ACC112 (cell line): ENCODE measurements around the gene PNLDC1.

Experiments
- H2AFZ ChIP-seq: fragments of 200-600 bp; sonication (generic); one replicate; pipeline ENCODE4 v1.6.0; 2017; ENCODE audit warnings: antibody characterized with exemption, low read length; ENCODE audit not compliant: unreplicated experiment
- H3K27ac ChIP-seq: fragments of 200-600 bp; sonication (generic); 2 replicates; pipeline ENCODE4 v1.5.1; 2014; ENCODE audit warnings: low read depth, mild to moderate bottlenecking, antibody characterized with exemption, low read length, moderate library complexity
- H3K27me3 ChIP-seq: fragments of 200-600 bp; sonication (generic); 2 replicates; pipeline ENCODE4 v1.6.1; 2014; ENCODE audit warnings: mild to moderate bottlenecking, antibody characterized with exemption, low read length, moderate library complexity, mixed read lengths; ENCODE audit not compliant: insufficient read depth
- H3K36me3 ChIP-seq: fragments of 200-600 bp; sonication (generic); 2 replicates; pipeline ENCODE4 v1.6.1; 2016; ENCODE audit warnings: mild to moderate bottlenecking, antibody characterized with exemption, low read length, moderate library complexity, mixed read lengths; ENCODE audit not compliant: insufficient read depth
- H3K4me1 ChIP-seq: fragments of 200-600 bp; sonication (generic); one replicate; pipeline ENCODE4 v1.6.1; 2016; ENCODE audit warnings: low read length, mixed read lengths; ENCODE audit not compliant: insufficient read depth, unreplicated experiment, control insufficient read depth
- H3K4me3 ChIP-seq: fragments of 200-600 bp; sonication (generic); 2 replicates; pipeline ENCODE4 v1.5.1; 2014; ENCODE audit warnings: mild to moderate bottlenecking, low read depth, low read length
- H3K79me2 ChIP-seq: fragments of 200-600 bp; sonication (generic); one replicate; pipeline ENCODE4 v1.6.0; 2016; ENCODE audit warnings: low read length; ENCODE audit not compliant: control insufficient read depth, unreplicated experiment, insufficient read depth

PNLDC1 gene

GRCh38 chr6:159761129-159761872 is 38.8 kb upstream of the PNLDC1 start:
- Histone ChIP-seq H3K27ac (peak overlapping the region; percentile 77), H3K4me3 (peak overlapping the region; percentile 80), H2AFZ (peak overlapping the region; percentile 47), H3K27me3 (no peaks in the 10 kb centered on the region), H3K36me3 (peaks cover 8% of the 10 kb centered on the region), H3K79me2 (no peaks in the 10 kb centered on the region), H3K4me1 (peaks cover 36% of the 10 kb centered on the region)

- Histone ChIP-seq H3K79me2 (no peaks in the 10 kb centered on the region), H3K4me1 (peaks cover 36% of the 10 kb centered on the region), H3K27me3 (no peaks in the 10 kb centered on the region), H3K27ac (peak within 1 kb of the TSS; percentile 77), H2AFZ (peak within 1 kb of the TSS; percentile 78), H3K4me3 (peak within 1 kb of the TSS; percentile 80), H3K36me3 (peaks cover 12% of the 10 kb centered on the region)
Measured at GRCh38 chr6:159761873-159762680, 38.0 kb upstream of the PNLDC1 start, which contains the start of gene ACAT2. Gene ACAT2, plus strand, starts transcription at chr6:159762045. Its CDS starts 43 bp downstream, at chr6:159762088.

- Histone ChIP-seq H3K27me3 (no peaks in the 10 kb centered on the region), H3K36me3 (peaks cover 18% of the 10 kb centered on the region), H3K4me1 (peaks cover 34% of the 10 kb centered on the region), H3K79me2 (no peaks in the 10 kb centered on the region), H3K27ac (peak overlapping the region; percentile 77; the same call in 1 of the 2 replicates), H2AFZ (peak overlapping the region; percentile 78), H3K4me3 (peak overlapping the region; percentile 80)
Measured at GRCh38 chr6:159762681-159763293, 37.3 kb upstream of the PNLDC1 start.

- H3K79me2 ChIP-seq, result no peaks in the 10 kb centered on the region
- no peaks in the 10 kb centered on the region for H3K27me3 ChIP-seq
- no peak overlapping the region for H3K4me3 ChIP-seq
- no peak overlapping the region for H2AFZ ChIP-seq
- H3K36me3 ChIP-seq, result peaks cover 52% of the 10 kb centered on the region
- no peak overlapping the region for H3K27ac ChIP-seq
- peaks cover 5% of the 10 kb centered on the region for H3K4me1 ChIP-seq
Measured at GRCh38 chr6:159766906-159767305, 33.2 kb upstream of the PNLDC1 start.

- H2AFZ ChIP-seq, result no peak overlapping the region
- no peak overlapping the region for H3K4me3 ChIP-seq
- no peak overlapping the region for H3K27ac ChIP-seq
- H3K79me2 ChIP-seq, result no peaks in the 10 kb centered on the region
- no peaks in the 10 kb centered on the region for H3K27me3 ChIP-seq
- H3K4me1 ChIP-seq, result no peaks in the 10 kb centered on the region
- H3K36me3 ChIP-seq, result peaks cover 52% of the 10 kb centered on the region
Measured at GRCh38 chr6:159769470-159769869, 30.6 kb upstream of the PNLDC1 start.

GRCh38 chr6:159772196-159772595 is 27.9 kb upstream of the PNLDC1 start:
- H3K36me3 ChIP-seq, result peaks cover 43% of the 10 kb centered on the region
- H3K4me1 ChIP-seq, result no peaks in the 10 kb centered on the region
- H2AFZ ChIP-seq, result no peak overlapping the region
- H3K79me2 ChIP-seq, result no peaks in the 10 kb centered on the region
- no peak overlapping the region for H3K4me3 ChIP-seq
- no peaks in the 10 kb centered on the region for H3K27me3 ChIP-seq
- H3K27ac ChIP-seq, result no peak overlapping the region

GRCh38 chr6:159777240-159777904 is 22.7 kb upstream of the PNLDC1 start:
- no peak overlapping the region for H2AFZ ChIP-seq

GRCh38 chr6:159778131-159778530 is 21.9 kb upstream of the PNLDC1 start:
- H3K4me1 ChIP-seq, result peaks cover 6% of the 10 kb centered on the region
- H3K27me3 ChIP-seq, result no peaks in the 10 kb centered on the region
- H2AFZ ChIP-seq, result no peak overlapping the region
- H3K36me3 ChIP-seq, result peaks cover 47% of the 10 kb centered on the region
- no peak overlapping the region for H3K4me3 ChIP-seq
- H3K79me2 ChIP-seq, result peaks cover 18% of the 10 kb centered on the region
- H3K27ac ChIP-seq, result no peak overlapping the region

More at GRCh38 chr6:159777240-159777904, 22.7 kb upstream of the PNLDC1 start:
- peaks cover 11% of the 10 kb centered on the region for H3K79me2 ChIP-seq
- H3K4me3 ChIP-seq, result no peak overlapping the region
- H3K36me3 ChIP-seq, result peaks cover 40% of the 10 kb centered on the region
- H3K27me3 ChIP-seq, result no peaks in the 10 kb centered on the region
- peaks cover 4% of the 10 kb centered on the region for H3K4me1 ChIP-seq
- no peak overlapping the region for H3K27ac ChIP-seq

GRCh38 chr6:159778542-159779103 is 21.5 kb upstream of the PNLDC1 start:
- Histone ChIP-seq H3K79me2 (peaks cover 23% of the 10 kb centered on the region), H3K4me1 (peaks cover 6% of the 10 kb centered on the region), H3K27ac (no peak overlapping the region), H3K36me3 (peaks cover 50% of the 10 kb centered on the region), H2AFZ (no peak overlapping the region), H3K4me3 (no peak overlapping the region), H3K27me3 (no peaks in the 10 kb centered on the region)

GRCh38 chr6:159788276-159788675 is 11.8 kb upstream of the PNLDC1 start:
- H3K4me1 ChIP-seq, result peaks cover 33% of the 10 kb centered on the region
- peaks cover 48% of the 10 kb centered on the region for H3K36me3 ChIP-seq
- no peak overlapping the region for H2AFZ ChIP-seq
- no peaks in the 10 kb centered on the region for H3K27me3 ChIP-seq
- H3K79me2 ChIP-seq, result peaks cover 89% of the 10 kb centered on the region
- peak overlapping the region; percentile 46; the same call in 1 of the 2 replicates for H3K27ac ChIP-seq
- H3K4me3 ChIP-seq, result peak overlapping the region; percentile 98
